GM21367 (cell line): Measurements from ENCODE around the gene SOAT1.
A peak's percentile ranks its signal among the peaks of the same experiment; 100 is the strongest.
"Not testable (repeated sequence)": the region's sequence is repeated elsewhere in the genome, so short reads cannot be mapped to it uniquely, and the experiment has no call there.

ENCODE experiments used
- ATAC-seq: cut with Tn5 transposase; IDR thresholded peaks from one replicate; pipeline ENCODE4 v1.9.1; 2021; ENCODE audit not compliant: unreplicated experiment

Gene SOAT1

GRCh38 chr1:179342740-179343404 lies 49.3 kb downstream of the SOAT1 start:
- ATAC-seq = no peak

GRCh38 chr1:179351281-179351680 lies 57.7 kb downstream of the SOAT1 start:
- no peak for ATAC-seq

DNA sequence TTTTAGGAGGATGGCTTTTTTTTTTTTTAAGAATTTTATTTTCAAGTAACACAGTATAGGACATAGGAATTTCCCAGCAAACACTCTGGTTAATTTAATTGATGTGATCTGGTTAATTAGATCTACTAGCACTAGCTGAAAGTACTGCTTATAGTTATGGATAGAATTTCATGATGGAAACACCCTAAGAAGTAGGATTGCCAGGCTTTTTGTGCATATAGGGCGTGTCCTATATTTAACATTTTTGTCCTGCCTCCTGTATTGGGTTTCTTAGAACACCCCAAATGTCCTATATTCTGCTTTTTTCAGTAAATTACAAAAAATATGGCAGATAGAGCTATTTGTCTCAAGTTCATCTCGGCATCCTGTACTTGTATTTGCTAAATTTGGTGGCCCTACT lies 58.6 kb downstream of the SOAT1 start:
- no peak for ATAC-seq

DNA sequence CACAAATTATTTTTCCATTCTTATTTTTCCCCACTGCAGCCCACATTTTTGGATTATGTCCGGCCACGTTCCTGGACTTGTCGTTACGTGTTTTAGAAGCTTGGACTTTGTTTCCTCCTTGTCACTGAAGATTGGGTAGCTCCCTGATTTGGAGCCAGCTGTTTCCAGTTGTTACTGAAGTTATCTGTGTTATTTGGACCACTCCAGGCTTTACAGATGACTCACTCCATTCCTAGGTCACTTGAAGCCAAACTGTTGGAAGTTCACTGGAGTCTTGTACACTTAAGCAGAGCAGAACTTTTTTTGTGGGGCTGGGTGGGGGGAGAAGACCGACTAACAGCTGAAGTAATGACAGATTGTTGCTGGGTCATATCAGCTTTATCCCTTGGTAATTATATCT lies 59.9 kb downstream of the SOAT1 start:
- no peak for ATAC-seq

DNA sequence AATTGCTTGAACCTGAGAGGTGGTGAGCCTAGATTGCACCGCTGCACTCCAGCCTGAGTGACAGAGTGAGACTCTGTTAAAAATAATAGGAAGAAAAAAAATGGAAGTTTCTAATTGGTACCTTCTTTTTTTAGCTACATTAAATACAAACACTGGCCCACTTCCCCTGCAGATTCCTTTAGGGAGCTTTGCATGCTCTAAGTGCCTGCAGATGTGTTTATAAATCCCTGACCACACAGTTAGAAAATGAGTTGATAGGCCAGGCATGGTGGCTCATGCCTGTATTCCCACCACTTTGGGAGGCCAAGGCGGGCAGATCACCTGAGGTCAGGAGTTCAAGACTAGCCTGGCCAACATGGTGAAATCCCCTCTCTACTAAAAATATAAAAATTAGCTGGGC lies 68.0 kb downstream of the SOAT1 start:
- not testable (repeated sequence) for ATAC-seq

DNA sequence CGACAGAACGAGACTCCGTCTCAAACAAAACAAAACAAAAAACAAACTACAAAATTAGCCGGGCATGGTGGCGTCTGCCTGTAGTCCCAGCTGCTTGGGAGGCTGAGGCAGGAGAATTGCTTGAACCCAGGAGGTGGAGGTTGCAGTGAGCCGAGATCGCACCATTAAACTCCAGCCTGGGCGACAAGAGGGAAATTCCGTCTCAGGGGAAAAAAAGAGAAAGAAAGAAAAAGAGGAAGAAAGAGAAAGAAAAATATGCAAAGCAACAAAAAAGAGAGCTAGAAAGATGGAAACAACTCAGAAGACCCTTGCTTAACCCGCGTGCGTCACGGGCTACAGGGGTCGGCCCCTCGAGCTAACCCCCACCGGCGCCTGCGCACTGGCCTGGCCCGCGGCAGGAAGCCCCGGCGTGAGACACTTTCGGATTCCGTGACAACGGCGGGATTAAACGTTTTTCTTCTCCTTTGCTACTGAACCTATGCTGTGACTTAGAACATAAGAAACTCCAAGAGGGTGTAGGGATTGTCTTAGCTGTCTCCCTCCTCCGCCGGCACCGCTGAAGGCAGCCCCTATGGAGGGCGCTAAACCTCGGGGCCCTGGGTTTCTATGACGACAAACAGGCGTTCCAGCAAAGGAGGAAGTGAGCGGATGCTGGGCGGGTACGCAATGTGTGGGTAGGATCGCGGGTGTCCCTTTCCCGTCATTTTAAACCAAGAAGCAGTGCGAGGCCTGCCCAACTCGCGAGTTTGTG lies 71.9 kb downstream of the SOAT1 start, which contains the start of gene AXDND1:
Gene AXDND1 (plus strand): TSS at position 630 of the 751 bp plus-strand sequence. CDS start 539 bp downstream, outside the sequence.
- ATAC-seq = peak; percentile 96

DNA sequence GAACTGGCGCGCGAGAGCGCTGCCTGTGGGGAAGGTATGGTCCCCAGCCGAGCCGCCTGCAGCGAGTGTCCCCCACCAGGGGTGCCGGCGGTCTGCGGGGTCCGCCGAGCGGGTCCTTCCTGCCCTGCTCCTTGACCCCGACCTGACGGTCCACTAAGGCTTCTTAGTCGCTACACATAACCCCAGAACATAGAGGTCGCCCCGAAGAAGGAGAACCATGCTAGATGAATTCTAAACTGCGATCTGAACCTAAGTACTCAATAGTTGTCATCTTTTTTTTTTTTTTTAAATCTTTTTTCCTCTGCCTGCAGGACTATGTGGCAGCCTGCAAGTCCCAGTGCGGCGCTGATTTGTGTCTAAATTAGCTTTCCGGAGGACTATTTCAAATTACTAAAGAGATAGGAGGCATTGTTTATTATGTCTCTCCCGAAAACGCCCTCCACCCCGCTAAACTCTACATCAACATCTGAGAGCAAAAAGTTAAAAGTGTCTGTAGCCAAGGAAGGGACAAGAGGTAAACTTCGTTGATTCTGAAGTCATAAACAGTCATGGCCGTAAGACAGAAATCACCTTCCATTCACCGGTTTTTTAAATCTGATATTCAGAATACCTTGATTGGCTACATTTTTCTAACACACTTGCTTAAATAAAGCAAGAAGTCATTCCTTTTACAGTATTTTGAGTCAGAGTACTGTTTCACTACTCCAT lies 72.7 kb downstream of the SOAT1 start:
- peak; percentile 1 for ATAC-seq

DNA sequence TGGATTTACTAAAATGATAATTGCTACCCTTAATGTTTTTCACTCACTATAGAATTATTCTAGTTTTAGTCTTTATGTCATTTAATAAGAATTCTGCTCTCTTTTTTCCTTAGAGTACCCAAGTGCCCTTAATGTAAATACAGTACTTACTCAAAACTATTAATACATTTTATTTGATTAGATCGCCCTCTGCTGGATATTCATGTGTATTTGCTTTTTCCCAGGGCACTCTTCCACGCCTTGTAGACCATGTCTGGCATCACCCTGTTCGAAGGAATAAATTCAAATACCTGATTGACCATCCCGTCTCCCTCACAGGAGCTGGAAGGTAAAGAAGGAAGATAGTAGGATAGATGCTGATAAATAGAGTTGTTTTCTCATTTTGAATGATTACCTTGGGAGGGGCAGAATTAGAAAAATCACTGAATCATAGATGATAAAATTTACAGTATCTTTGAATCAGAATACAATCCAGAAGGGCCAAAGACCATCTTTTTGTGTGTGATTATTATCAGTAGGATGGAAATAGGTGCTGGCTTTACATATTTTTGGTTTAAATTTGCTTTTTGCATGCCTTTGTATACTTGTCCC lies 76.2 kb downstream of the SOAT1 start:
- no peak for ATAC-seq

- no peak for ATAC-seq
These were observed 78.6 kb downstream of the SOAT1 start for GRCh38 chr1:179372160-179372559.

- no peak for ATAC-seq
These were observed 82.6 kb downstream of the SOAT1 start for GRCh38 chr1:179376223-179376622.

- ATAC-seq = no peak
These were observed 86.7 kb downstream of the SOAT1 start for GRCh38 chr1:179380299-179380698.

DNA sequence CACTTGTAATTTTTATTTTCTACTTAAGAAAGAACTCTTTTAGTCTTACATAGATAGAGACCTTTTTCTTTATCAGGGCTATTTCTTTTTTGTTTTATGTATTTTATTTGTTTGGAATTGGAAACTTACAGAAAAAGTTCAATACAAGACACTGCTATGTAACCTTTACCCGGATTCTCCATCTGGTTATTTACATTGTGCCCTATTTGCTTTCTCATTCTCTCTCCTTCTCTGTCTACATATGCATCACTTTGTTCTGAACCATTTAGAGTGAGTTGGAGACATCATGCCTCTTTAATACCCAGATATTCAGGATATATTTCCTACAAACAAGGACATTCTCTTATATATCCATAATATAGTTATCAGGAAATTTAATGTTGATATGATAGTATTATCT lies 90.4 kb downstream of the SOAT1 start:
- ATAC-seq = no peak

DNA sequence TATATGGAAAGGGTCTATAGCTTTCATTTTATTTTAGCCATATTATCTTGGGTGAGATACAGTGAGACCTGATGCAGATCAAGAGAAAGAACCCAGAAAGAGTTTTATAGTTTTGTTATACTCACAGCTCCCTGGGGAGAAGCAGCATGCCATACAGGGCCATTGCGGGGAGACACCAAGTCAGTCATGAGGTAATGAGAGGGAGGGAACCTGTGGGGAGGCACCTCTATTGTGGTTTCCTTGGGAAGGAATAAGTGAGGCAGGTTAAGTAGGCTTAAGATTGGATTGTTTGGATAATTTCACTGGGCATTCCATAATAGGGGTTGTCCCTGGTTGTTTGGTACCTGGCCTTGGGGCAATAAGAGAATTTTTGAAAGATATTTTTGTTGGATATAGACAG lies 91.9 kb downstream of the SOAT1 start:
- no peak for ATAC-seq

GRCh38 chr1:179393721-179394120 lies 100.1 kb downstream of the SOAT1 start:
- no peak for ATAC-seq

- not testable (repeated sequence) for ATAC-seq
These were observed 105.8 kb downstream of the SOAT1 start for GRCh38 chr1:179399399-179399798.
